AG09319 (cell line): ENCODE results near the gene PGBD5.

ENCODE experiments used
- DNase-seq: peaks from one replicate; pipeline ENCODE4 v3.0.0-alpha.2; 2010; ENCODE audit warnings: low read depth; ENCODE audit errors: extremely low read depth
- TF ChIP-seq, protein P1 (sequence below): IDR thresholded peaks from 2 replicates; pipeline ENCODE4 v1.5.1; 2011; ENCODE audit warnings: low read depth, mild to moderate bottlenecking, inconsistent platforms, low read length, moderate library complexity

The PGBD5 gene

GRCh38 chr1:230303069-230303468 lies 123.1 kb downstream of the PGBD5 start:
- TF ChIP-seq, protein P1, sequence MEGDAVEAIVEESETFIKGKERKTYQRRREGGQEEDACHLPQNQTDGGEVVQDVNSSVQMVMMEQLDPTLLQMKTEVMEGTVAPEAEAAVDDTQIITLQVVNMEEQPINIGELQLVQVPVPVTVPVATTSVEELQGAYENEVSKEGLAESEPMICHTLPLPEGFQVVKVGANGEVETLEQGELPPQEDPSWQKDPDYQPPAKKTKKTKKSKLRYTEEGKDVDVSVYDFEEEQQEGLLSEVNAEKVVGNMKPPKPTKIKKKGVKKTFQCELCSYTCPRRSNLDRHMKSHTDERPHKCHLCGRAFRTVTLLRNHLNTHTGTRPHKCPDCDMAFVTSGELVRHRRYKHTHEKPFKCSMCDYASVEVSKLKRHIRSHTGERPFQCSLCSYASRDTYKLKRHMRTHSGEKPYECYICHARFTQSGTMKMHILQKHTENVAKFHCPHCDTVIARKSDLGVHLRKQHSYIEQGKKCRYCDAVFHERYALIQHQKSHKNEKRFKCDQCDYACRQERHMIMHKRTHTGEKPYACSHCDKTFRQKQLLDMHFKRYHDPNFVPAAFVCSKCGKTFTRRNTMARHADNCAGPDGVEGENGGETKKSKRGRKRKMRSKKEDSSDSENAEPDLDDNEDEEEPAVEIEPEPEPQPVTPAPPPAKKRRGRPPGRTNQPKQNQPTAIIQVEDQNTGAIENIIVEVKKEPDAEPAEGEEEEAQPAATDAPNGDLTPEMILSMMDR = no peak
- no peak for DNase-seq

GRCh38 chr1:230301822-230302221 lies 124.3 kb downstream of the PGBD5 start:
- no peak for DNase-seq
- TF ChIP-seq, protein P1 = no peak

- TF ChIP-seq, protein P1 = no peak
- no peak for DNase-seq
Observed at GRCh38 chr1:230301322-230301721, 124.8 kb downstream of the PGBD5 start.

GRCh38 chr1:230300322-230301301 lies 125.5 kb downstream of the PGBD5 start:
- no peak for DNase-seq
- TF ChIP-seq, protein P1 = no peak

- TF ChIP-seq, protein P1 = no peak
- no peak for DNase-seq
Observed at GRCh38 chr1:230299191-230300006, 126.7 kb downstream of the PGBD5 start.

GRCh38 chr1:230295367-230295766 lies 130.8 kb downstream of the PGBD5 start:
- TF ChIP-seq, protein P1 = no peak
- no peak for DNase-seq

GRCh38 chr1:230293390-230293700 lies 132.8 kb downstream of the PGBD5 start:
- no peak for DNase-seq
- TF ChIP-seq, protein P1 = no peak
